Measurements from ENCODE around the gene TEX264.

TEX264 gene

GRCh38 chr3:51637144-51637940, 33.7 kb upstream of the TEX264 start:
- ChIA-PET POLR2A (no interaction called here), CTCF (interaction anchor here (0.6 to 7.4 kb wide), 5 partner anchors 19 to 136 kb away, joined by 3 to 38 read pairs (median 4); partner anchors contain the start of gene DCAF1)
- H3K4me3 ChIP-seq (ENCODE audit: low read depth, low read length) = no peak overlapping the region
- no peaks in the 10 kb centered on the region for H3K9me3 ChIP-seq (ENCODE audit: control insufficient read depth, insufficient read depth, low read depth, low read length)
- no peaks in the 10 kb centered on the region for H3K4me1 ChIP-seq (ENCODE audit: control insufficient read depth, insufficient read depth, low read length)
- H3K27ac ChIP-seq (ENCODE audit: extremely low read depth, low read depth, low read length) = no peak overlapping the region
- H3K36me3 ChIP-seq (ENCODE audit: control insufficient read depth in 2 of 2, insufficient read depth in 1 of 2, low read length in 2 of 2) = peaks cover 2 to 87% of the 10 kb centered on the region in 2 experiments
- TF ChIP-seq TSHZ1 (tag by site-specific recombination; IDR thresholded peaks at IDR 0.05; ENCODE audit: borderline replicate concordance) = no peak
- TF ChIP-seq ZNF518A (tag by site-specific recombination; conservative IDR thresholded peaks at IDR 0.05; ENCODE audit: low read depth) = no peak
- TF ChIP-seq ZNF426 (tag by site-specific recombination; IDR thresholded peaks at IDR 0.05) = no peak
- TF ChIP-seq ZNF280D (tag by site-specific recombination; IDR thresholded peaks at IDR 0.05) = no peak
- no peak for TF ChIP-seq ZNF169 (tag by site-specific recombination; IDR thresholded peaks at IDR 0.05)
- no peak for TF ChIP-seq ZNF239 (tag by site-specific recombination; IDR thresholded peaks at IDR 0.05)
- TF ChIP-seq ZFP3 (tag by site-specific recombination; IDR thresholded peaks at IDR 0.05; ENCODE audit: low read depth) = no peak
- no peak for TF ChIP-seq ZBTB49 (tag by site-specific recombination; IDR thresholded peaks at IDR 0.05; ENCODE audit: low read depth)
- TF ChIP-seq ZNF391 (tag by site-specific recombination; IDR thresholded peaks at IDR 0.05; ENCODE audit: borderline replicate concordance, low read depth) = no peak
- no peak for TF ChIP-seq KLF7 (tag by site-specific recombination; IDR thresholded peaks at IDR 0.05; ENCODE audit: borderline replicate concordance)
- no peak for TF ChIP-seq KLF16 (tag by site-specific recombination; IDR thresholded peaks at IDR 0.05)
- no peak for TF ChIP-seq INSM2 (tag by site-specific recombination; IDR thresholded peaks at IDR 0.05)
- TF ChIP-seq ZNF488 (tag by site-specific recombination; IDR thresholded peaks at IDR 0.05) = no peak
- no peak for TF ChIP-seq ZNF292 (tag by site-specific recombination; IDR thresholded peaks at IDR 0.05; ENCODE audit: borderline replicate concordance, low read depth)
- no peak for TF ChIP-seq ZNF449 (tag by site-specific recombination; IDR thresholded peaks at IDR 0.05)
- TF ChIP-seq ZNF76 (tag by site-specific recombination; IDR thresholded peaks at IDR 0.05; ENCODE audit: borderline replicate concordance, low read depth) = no peak
